Astrocyte (in vitro differentiated cells and primary cell): ENCODE measurements around the gene POU6F2.

ENCODE experiments used
- CTCF ChIP-seq: IDR thresholded peaks from 2 replicates; pipeline ENCODE4 v1.5.1; 2011; ENCODE audit warnings: low read depth, mild to moderate bottlenecking, inconsistent platforms, low read length, moderate library complexity; ENCODE audit not compliant: insufficient read depth
- EZH2 ChIP-seq: IDR thresholded peaks from 2 replicates; pipeline ENCODE4 v1.6.1; 2012; ENCODE audit warnings: mild to moderate bottlenecking, low read length, inconsistent platforms; ENCODE audit not compliant: insufficient read depth

DNA sequence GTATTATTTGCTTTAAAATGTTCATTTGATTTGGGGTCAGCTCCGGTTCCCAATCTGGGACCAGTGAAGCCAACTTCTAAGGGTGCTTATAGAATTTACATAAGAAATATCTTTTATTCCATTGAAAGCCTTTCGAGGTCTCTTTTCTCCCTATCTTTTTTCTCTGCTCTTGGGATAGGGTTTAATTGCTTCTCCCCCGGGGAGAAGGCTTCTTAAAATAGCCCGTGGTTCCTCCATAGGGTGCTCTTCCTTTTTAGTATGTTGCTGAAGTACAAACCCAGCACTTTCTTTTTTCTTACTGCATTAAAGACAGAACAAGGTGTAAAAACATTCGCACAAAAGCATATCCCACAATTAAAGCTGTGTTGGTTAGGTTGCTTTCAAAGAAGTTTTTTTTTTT, 107.5 kb downstream of the POU6F2 start:
- TF ChIP-seq EZH2 (no peak), CTCF (no peak)
